Measurements from ENCODE around the gene MED14.

The MED14 gene

DNA sequence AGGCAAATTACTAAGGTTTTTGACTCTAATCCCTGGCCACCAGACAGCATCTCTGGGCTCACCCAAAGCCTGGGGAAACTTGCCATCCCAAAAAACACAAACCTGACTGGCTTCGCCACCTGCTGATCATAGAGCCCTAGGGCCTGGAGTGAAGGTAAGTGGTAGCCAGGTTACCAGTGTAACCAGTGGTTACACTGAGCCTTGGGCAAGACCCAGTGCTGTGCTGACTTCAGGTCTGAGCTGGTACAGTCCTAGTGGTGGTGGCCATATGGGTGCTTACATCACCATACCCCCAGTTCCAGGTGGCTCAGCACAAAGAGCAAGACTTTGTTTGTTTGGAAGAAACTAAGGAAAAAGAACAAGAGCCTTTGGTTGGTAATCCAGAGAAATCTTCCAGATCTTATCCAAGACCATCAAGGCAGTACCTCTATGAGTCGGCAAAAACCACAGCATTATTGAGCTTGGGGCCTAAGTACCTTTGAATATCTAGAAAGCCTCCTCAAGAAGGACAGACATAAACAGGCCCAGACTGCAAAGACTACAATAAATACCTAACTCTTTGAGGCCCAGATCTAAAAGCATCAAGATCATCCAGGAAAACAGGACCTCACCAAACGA, 13.7 kb downstream of the MED14 start:
- no peak overlapping the region for H3K4me2 ChIP-seq
- no peaks in the 10 kb centered on the region for H3K27me3 ChIP-seq (ENCODE audit: insufficient read depth, low read depth)
- no peak overlapping the region for H3K9ac ChIP-seq
- no peak overlapping the region for H3K27ac ChIP-seq
- H3K4me3 ChIP-seq (IDR thresholded peaks at IDR 0.05; ENCODE audit: insufficient read depth, low read depth, low read length), result no peak overlapping the region
- TF ChIP-seq, protein P1, sequence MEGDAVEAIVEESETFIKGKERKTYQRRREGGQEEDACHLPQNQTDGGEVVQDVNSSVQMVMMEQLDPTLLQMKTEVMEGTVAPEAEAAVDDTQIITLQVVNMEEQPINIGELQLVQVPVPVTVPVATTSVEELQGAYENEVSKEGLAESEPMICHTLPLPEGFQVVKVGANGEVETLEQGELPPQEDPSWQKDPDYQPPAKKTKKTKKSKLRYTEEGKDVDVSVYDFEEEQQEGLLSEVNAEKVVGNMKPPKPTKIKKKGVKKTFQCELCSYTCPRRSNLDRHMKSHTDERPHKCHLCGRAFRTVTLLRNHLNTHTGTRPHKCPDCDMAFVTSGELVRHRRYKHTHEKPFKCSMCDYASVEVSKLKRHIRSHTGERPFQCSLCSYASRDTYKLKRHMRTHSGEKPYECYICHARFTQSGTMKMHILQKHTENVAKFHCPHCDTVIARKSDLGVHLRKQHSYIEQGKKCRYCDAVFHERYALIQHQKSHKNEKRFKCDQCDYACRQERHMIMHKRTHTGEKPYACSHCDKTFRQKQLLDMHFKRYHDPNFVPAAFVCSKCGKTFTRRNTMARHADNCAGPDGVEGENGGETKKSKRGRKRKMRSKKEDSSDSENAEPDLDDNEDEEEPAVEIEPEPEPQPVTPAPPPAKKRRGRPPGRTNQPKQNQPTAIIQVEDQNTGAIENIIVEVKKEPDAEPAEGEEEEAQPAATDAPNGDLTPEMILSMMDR (conservative IDR thresholded peaks at IDR 0.05; ENCODE audit: low read depth, low read length), result no peak
- H3K4me1 ChIP-seq (ENCODE audit: low read depth, poor library complexity, severe bottlenecking), result no peaks in the 10 kb centered on the region
- H3K79me2 ChIP-seq (ENCODE audit: insufficient read depth, low read depth), result no peaks in the 10 kb centered on the region; the same call in 1 of the 2 replicates
- H2AFZ ChIP-seq (ENCODE audit: low read depth), result no peak overlapping the region
- no peaks in the 10 kb centered on the region for H3K36me3 ChIP-seq (ENCODE audit: insufficient read depth)
- H4K20me1 ChIP-seq (ENCODE audit: insufficient read depth), result no peaks in the 10 kb centered on the region

DNA sequence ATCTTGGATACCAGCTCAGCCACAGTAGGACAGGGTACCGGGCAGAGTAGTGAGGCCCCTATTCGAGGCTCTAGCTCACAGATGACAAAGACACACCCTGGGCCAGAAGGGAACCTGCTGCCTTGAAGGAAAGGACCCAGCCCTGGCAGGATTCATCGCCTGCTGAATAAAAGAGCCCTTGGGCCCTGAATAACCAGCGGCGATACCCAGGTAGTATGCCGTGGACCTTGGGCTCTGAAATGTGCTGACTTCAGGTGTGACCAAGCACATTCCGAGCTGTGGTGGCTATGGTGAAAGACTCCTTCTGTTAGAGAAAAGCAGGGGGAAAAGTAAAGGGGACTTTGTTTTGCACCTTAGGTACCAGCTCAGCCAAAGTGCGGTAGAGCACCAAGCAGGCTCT, 14.6 kb downstream of the MED14 start:
- no peak overlapping the region for H3K4me3 ChIP-seq (IDR thresholded peaks at IDR 0.05; ENCODE audit: insufficient read depth, low read depth, low read length)
- H3K9ac ChIP-seq, result no peak overlapping the region
- H4K20me1 ChIP-seq (ENCODE audit: insufficient read depth), result no peaks in the 10 kb centered on the region
- TF ChIP-seq, protein P1 (conservative IDR thresholded peaks at IDR 0.05; ENCODE audit: low read depth, low read length), result no peak
- no peaks in the 10 kb centered on the region; the same call in 1 of the 2 replicates for H3K79me2 ChIP-seq (ENCODE audit: insufficient read depth, low read depth)
- H3K4me2 ChIP-seq, result no peak overlapping the region
- H2AFZ ChIP-seq (ENCODE audit: low read depth), result no peak overlapping the region
- no peaks in the 10 kb centered on the region for H3K4me1 ChIP-seq (ENCODE audit: low read depth, poor library complexity, severe bottlenecking)
- H3K36me3 ChIP-seq (ENCODE audit: insufficient read depth), result no peaks in the 10 kb centered on the region
- H3K27ac ChIP-seq, result no peak overlapping the region
- H3K27me3 ChIP-seq (ENCODE audit: insufficient read depth, low read depth), result no peaks in the 10 kb centered on the region

DNA sequence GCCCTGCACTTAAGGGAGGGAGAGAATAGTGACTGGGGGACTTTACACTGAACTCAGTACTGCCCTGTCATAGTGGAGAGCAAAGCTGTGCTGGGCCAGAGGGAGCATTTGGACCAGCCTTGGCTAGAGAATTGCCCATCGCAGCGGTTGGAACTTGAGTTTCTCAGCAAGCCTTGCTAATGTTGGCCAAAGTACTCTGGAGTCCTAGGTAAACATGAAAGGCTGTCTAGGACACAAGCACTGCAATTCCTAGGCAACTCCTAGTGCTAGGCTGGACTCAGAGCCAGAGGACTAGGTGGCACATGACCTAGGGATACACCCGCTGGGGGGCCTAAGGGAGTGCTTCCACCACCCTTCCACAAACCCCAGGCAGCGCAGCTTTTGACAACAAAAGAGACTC, 15.0 kb downstream of the MED14 start:
- H3K4me3 ChIP-seq (IDR thresholded peaks at IDR 0.05; ENCODE audit: insufficient read depth, low read depth, low read length), result no peak overlapping the region
- no peaks in the 10 kb centered on the region; the same call in 1 of the 2 replicates for H3K79me2 ChIP-seq (ENCODE audit: insufficient read depth, low read depth)
- H3K4me1 ChIP-seq (ENCODE audit: low read depth, poor library complexity, severe bottlenecking), result no peaks in the 10 kb centered on the region
- no peak overlapping the region for H3K4me2 ChIP-seq
- TF ChIP-seq, protein P1 (conservative IDR thresholded peaks at IDR 0.05; ENCODE audit: low read depth, low read length), result no peak
- H2AFZ ChIP-seq (ENCODE audit: low read depth), result no peak overlapping the region
- no peaks in the 10 kb centered on the region for H4K20me1 ChIP-seq (ENCODE audit: insufficient read depth)
- no peak overlapping the region for H3K9ac ChIP-seq
- no peaks in the 10 kb centered on the region for H3K27me3 ChIP-seq (ENCODE audit: insufficient read depth, low read depth)
- no peaks in the 10 kb centered on the region for H3K36me3 ChIP-seq (ENCODE audit: insufficient read depth)
- no peak overlapping the region for H3K27ac ChIP-seq

DNA sequence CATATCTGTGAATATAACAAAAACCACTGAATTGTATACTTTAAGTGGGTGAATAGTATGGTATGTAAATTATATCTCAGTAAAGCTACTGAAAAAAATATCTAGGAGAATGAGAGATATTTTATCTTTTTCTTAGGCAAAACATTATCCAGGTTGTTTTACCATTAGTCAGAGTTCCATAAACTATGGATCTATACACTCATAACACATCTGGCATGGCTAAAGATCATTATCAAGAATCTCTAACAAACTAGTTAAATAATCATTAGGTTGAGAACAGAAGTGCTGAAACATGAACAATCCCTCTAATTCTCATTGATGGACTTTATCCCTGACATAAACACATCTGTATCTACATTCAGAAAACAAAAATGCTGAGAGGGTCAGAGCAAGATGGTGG, 15.6 kb downstream of the MED14 start:
- Histone ChIP-seq H3K36me3 (ENCODE audit: insufficient read depth) (no peaks in the 10 kb centered on the region), H3K79me2 (ENCODE audit: insufficient read depth, low read depth) (no peaks in the 10 kb centered on the region; the same call in 1 of the 2 replicates), H4K20me1 (ENCODE audit: insufficient read depth) (no peaks in the 10 kb centered on the region), H3K27ac (no peak overlapping the region), H3K9ac (no peak overlapping the region), H3K4me1 (ENCODE audit: low read depth, poor library complexity, severe bottlenecking) (no peaks in the 10 kb centered on the region), H3K27me3 (ENCODE audit: insufficient read depth, low read depth) (no peaks in the 10 kb centered on the region), H3K4me2 (no peak overlapping the region), H3K4me3 (IDR thresholded peaks at IDR 0.05; ENCODE audit: insufficient read depth, low read depth, low read length) (no peak overlapping the region), H2AFZ (ENCODE audit: low read depth) (no peak overlapping the region)
- TF ChIP-seq, protein P1 (conservative IDR thresholded peaks at IDR 0.05; ENCODE audit: low read depth, low read length), result no peak
